ENCODE results near the gene ODC1.

GRCh38 chr2:10407432-10407831, 40.7 kb downstream of the ODC1 start:
- TF ChIP-seq CTCF (IDR thresholded peaks at IDR 0.05; ENCODE audit: low read length): no peak
- TF ChIP-seq EZH2 (IDR thresholded peaks at IDR 0.05; ENCODE audit: borderline replicate concordance, low read length): no peak
